GM19099 (cell line): ENCODE measurements around the gene FAM199X.

ENCODE experiments used
- POLR2A ChIP-seq: IDR thresholded peaks from 3 replicates; pipeline ENCODE4 v1.6.1; 2011; ENCODE audit warnings: low read depth; ENCODE audit not compliant: insufficient read length; ENCODE audit errors: extremely low read depth

The FAM199X gene

DNA sequence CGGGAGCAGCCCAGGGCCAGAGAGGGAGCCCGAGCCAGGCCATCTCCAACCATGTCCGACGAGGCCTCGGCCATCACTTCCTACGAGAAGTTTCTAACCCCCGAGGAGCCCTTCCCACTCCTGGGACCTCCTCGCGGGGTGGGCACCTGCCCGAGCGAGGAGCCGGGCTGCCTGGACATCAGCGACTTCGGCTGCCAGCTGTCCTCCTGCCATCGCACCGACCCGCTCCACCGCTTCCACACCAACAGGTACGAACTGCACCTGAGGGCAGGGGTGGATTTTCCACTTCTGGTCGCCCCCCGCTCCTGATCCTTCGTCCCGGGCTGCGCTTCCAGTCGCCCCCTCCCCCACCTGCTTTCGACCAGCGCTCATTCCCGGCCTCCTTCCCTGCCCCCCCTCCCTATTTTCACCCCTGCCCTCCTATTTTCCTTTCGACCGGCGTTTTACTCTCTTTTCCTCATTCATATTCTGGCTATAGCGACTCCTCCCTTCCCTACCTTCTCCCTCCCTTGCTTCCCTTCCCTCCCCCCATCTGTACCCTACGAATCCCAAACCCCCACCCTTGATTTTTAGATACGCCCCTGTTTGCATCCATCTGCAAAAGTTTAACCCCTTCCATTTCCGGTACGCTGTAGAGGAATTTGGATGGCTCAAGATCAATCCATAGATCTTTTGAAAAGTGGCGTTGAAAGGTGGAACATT lies 633 bp downstream of the FAM199X start:
- no peak for TF ChIP-seq POLR2A

DNA sequence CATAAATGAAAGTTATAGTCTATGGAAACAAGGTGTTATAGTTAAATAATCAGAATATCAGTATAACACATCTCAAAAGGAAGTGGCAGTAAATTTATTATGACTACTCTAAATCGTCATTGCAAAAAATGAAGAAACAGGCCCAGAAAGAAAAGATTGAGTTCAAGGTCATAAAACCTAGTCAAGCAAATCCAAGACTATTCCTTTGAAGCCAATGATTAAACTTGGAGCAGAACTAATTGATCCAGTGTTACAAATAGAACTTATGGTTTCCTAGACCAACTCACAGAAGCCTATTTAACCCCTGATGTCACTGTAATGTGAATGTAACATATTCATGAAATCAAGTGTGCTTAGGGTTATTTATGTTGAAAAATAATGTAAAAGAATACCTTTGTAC lies 1.9 kb downstream of the FAM199X start:
- no peak for TF ChIP-seq POLR2A

DNA sequence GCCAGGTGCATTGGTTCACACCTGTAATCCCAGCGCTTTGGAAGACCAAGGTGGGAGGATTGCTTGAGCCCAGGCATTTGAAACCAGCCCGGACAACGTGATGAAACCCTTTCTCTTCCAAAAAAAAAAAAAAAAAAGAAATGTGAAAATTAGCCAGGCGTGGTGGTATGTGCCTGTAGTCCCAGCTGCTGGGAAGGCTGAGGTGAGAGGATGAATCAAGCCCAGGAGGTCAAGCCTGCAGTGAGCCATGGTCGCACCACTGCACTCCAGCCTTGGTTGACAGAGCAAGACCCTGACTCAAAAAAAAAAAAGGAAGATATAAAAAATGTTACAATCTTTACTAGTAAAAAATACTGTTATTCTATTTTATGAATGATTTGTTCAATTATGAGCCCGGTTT lies 5.9 kb downstream of the FAM199X start:
- TF ChIP-seq POLR2A: no peak

DNA sequence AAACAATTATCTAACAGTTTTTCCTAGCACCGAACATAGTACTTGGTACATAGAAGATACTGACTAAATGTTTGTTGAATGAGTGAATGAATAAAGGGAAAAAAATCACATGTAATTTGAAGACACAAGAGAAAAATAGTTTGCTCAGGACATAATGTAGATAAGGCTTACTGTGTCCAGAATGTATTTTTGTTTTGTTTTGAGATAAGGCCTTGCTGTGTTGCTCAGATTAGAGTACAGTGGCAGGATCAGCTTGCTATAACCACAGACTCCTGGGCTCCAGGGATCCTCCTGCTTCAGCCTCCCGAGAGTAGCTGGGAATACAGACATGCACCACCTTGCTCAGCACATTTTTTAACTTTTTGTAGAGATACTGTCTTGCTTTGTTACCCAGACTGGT lies 6.5 kb downstream of the FAM199X start:
- no peak for TF ChIP-seq POLR2A

DNA sequence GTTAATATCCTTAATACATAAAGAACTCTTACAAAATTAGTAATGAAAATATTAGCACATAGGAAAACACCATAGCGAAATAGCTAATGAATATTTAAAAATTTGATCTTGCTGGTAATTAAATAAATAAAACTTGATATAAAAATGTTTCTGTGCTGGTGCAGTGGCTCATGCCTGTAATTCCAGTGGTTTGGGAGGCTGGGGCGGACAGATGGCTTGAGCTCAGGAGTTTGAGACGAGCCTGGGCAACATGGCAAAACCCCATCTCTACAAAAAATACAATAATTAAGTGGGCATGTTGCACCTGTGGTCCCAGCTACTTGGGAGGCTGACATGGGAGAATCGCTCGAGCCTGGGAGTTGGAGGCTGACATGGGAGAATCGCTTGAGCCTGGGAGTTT lies 7.6 kb downstream of the FAM199X start:
- no peak for TF ChIP-seq POLR2A

DNA sequence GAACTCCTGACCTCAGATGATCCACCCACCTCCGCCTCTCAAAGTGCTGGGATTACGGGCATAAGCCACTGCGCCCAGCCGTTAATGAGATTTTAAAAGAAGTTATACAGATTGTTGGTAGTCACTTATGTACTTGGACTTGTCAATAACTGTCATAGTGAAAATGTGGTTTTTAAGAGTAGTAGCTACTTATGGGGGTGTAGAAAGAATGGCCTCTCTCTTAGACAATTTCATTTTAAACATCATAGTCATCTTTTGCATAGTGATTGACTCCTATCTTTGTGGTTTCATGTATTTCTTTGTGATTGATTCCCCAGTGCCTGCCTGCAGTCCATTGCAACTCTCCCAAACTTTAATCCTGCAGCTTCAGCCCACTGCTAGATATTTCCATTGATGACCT lies 17.4 kb downstream of the FAM199X start:
- TF ChIP-seq POLR2A: no peak

DNA sequence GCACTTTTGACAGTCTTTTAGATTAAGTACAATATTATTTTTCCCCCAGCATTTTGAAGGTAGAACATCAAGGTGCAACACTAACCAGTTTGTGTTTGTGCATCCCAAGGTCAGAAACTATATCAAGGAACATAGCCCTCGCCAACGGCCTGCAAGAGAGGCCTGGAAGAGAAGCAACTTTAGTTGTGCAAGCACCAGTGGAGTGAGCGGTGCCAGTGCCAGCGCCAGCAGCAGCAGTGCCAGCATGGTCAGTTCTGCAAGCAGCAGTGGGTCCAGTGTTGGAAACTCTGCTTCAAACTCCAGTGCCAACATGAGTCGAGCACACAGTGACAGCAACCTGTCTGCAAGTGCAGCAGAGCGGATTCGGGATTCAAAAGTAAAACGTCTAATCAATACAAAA lies 21.7 kb downstream of the FAM199X start:
- TF ChIP-seq POLR2A: no peak

DNA sequence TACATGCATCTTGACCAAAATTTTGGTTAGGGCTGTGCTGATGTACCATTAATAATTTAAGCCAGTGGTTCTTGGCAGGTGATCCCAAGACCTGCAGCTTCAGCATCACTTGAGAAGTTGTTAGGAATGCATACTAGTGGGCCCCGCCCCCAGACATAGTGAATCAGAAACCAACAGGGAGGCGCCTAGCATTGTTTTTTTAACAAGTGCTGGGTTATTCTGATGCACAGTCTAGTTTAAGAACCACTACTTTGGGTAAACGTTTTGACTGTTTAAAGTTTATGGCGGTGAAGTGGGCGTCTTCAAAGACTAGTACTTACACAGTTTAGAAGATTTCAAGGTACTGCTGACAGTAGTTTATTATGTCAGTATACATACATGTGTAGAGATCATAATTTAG lies 23.6 kb downstream of the FAM199X start:
- TF ChIP-seq POLR2A: no peak

DNA sequence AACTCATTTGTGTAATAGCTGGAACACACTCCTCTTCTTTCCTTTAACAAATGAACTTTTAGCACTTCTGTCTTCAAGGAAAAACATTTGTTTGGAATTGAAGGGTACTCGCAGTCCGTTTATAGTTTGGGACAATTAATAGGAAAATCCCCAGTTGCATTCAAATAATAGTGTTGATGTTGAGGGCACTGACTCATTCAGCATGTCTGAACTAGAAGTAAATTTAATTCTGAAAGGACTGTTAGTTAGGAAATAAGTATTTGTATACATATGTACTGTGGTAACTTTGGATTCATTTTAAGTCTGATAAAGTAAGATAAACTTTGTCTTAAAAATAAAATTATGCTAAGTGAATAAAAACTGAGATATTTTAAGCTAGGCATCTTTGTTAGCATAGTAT lies 27.2 kb downstream of the FAM199X start:
- TF ChIP-seq POLR2A: no peak

DNA sequence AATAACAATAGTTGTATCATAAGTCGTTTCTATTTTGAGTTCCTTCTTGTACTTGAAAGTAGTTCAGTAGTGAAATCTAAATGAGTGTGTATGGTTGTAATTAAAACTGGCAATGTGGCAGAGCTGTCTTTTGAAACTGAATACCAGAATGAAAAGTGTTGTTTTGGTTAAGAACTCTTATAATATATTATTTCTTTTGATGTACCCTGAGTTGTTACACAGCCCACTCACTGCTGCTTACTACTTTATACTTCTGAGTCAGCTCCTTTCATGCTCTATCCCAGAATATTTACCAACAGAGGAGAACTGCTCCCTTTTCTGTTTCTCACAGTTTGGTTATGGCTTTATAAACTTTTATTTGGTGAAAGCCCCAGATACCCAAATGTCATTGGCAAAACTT lies 28.8 kb downstream of the FAM199X start:
- no peak for TF ChIP-seq POLR2A

DNA sequence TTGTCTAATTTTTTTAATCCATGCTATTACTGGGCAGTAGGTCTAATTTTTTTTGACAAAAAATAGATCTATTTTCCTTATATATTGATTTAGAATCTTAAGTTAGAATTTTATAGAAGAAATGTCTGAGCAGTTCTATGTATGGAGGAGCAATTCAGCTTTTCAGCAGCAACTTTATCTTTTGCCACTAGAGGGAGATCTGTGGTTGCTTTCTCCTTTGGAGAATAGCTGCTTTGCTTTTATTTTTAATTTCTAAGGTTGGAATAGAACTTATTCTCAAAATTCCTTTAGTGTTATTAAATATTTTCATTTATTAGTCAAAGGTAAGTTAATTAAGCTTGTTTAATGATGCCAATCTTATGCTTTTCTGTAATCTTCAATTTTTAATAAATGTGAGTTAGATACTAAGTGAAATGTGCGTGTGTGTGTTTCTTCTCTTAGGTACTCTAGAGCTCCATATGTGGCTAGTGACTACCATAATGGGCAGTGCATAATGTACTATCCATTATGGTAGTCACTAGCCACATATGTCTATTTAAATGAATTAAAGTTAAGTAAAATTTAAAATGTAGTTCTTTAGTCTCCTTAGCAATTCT lies 29.3 kb downstream of the FAM199X start:
- no peak for TF ChIP-seq POLR2A

DNA sequence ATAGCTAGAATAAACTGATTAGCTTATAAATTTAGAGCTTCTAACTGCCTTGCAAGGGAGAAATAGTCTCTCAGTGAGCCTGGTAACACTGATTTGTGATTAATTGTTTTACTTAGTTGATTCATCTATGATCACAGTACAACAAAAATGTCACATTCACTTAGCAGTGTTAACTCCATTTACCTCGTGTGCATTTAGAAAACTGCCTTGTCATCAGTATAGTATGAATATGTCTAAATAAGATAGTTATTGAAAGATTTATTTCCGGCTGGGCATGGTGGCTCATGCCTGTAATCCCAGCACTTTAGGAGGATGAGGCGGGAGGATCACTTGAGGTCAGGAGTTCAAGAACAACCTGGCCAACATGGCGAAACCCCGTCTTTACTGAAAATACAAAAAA lies 39.3 kb downstream of the FAM199X start:
- TF ChIP-seq POLR2A: no peak

DNA sequence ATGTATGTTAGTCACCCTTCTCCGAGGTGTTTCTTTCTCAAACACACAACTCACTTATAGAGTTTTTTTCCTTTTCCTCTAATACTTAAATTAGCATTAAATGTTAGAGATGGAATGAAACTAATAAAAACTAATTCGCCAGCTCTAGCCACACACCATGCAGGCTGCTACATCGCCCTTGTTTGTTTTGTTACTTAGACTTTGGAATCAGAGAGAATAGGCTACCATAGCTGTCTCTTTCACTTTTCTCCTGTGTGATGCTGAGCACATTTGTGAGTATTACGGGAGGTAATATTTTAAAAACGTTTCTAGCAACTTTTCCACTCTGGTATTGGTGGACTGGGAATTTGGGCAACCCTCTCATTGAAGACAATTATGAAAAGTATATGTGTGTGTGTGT lies 44.9 kb downstream of the FAM199X start:
- TF ChIP-seq POLR2A: no peak
